ENCODE measurements around the gene SSC5D.

SSC5D gene

GRCh38 chr19:55490478-55491432, 2.5 kb downstream of the SSC5D start:
- no peak for TF ChIP-seq CTCF (IDR thresholded peaks at IDR 0.05; ENCODE audit: insufficient read depth, missing control alignments)
- DNase-seq (ENCODE audit: insufficient read length, low spot score) (no peak), FAIRE-seq (no peak)

DNA sequence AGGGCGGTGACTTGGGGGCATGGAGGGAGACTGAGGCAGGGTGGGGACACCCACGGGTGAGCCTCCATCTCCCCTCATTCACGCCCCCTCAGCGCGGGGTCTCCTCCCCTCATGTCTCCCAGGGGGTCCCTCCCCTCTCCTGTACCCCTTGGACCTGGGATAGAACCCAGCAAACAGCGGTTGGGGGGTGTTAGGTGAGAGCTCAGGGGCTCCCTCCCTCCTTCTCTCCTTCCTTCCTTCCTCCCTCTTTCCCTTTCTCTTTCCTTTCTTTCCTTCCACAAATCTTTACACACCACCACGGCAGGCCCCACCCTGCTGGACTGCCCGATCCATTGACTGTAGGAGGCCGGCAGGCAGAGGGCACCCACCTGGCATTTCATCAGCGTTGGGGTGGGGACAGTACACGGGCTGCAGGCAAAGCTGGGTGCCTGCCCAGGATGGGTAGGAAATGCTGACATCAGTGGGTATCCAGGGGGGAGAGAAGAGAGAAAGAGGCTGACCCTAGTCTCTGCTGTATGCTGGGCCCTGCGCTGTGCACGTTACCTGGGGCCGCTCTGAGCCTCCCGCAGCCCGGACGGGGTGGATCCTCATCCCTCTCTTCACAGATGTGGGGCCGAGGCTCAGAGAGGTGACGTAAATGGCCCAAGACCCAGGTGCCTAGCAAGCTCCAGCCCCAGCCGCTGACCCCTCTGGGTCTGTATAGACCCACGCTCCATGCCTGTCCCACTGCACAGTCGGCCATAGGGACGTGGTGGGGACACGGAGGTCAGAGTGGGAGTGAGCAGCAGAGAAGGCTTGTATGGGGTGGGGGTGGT, 3.5 kb downstream of the SSC5D start:
- FAIRE-seq (no peak), DNase-seq (ENCODE audit: insufficient read length, low spot score) (no peak)
- TF ChIP-seq CTCF (IDR thresholded peaks at IDR 0.05; ENCODE audit: insufficient read depth, missing control alignments), result no peak

GRCh38 chr19:55492362-55492944, 4.2 kb downstream of the SSC5D start:
- FAIRE-seq, result no peak
- no peak for DNase-seq (ENCODE audit: insufficient read length, low spot score)
- no peak for TF ChIP-seq CTCF (IDR thresholded peaks at IDR 0.05; ENCODE audit: insufficient read depth, missing control alignments)

DNA sequence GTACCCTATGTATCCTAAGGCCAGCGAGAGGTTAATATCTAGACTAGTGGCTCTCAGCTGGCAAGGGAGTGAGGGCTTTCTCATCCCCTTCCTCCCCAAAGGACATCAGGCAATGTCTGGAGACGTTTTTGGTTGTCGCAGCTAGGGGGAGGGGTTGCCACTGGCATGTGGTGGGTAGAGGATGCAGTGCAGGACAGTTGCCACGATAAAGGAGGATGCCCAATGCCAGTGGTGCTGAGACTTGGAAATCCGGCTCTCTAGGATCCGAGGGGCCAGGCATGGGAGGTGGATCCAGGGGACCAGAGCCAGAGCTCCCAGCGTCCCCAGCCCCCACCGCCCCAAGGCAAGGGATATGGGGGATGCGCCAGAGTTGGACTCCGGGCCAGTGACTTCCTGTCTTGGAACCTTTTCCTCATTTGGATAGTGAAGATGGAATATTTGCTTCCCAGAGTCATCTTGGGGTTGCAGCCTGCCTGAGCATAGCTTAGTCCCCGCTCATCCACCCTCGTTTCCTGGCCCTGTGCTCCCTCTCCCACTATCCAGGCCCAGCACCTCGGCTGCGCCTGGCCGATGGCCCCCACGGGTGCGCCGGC, 4.9 kb downstream of the SSC5D start:
- TF ChIP-seq CTCF (IDR thresholded peaks at IDR 0.05; ENCODE audit: insufficient read depth, missing control alignments), result no peak
- DNase-seq (ENCODE audit: insufficient read length, low spot score) (no peak), FAIRE-seq (no peak)

DNA sequence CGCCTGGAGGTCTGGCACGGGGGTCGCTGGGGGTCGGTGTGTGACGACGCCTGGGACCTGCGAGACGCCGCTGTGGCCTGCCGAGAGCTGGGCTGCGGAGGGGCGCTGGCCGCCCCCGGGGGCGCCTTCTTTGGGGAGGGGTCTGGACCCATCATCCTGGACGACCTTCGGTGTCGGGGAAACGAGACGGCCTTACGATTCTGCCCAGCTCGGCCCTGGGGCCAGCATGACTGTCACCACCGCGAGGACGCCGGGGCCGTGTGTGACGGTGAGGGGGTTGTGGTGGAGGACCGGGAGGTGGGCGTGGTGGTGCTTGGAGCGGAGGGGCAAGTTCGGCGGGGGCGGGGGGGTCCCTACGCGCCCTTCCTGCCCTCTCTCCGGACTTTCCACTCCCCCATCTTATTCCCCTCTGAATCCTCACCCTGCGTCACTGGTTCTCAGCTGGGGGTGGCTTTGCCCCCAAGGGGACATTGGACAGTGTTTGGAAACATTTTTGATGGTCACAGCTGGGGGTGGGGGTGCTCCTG, 5.5 kb downstream of the SSC5D start:
- TF ChIP-seq CTCF (IDR thresholded peaks at IDR 0.05; ENCODE audit: insufficient read depth, missing control alignments), result no peak
- FAIRE-seq (no peak), DNase-seq (ENCODE audit: insufficient read length, low spot score) (no peak)

DNA sequence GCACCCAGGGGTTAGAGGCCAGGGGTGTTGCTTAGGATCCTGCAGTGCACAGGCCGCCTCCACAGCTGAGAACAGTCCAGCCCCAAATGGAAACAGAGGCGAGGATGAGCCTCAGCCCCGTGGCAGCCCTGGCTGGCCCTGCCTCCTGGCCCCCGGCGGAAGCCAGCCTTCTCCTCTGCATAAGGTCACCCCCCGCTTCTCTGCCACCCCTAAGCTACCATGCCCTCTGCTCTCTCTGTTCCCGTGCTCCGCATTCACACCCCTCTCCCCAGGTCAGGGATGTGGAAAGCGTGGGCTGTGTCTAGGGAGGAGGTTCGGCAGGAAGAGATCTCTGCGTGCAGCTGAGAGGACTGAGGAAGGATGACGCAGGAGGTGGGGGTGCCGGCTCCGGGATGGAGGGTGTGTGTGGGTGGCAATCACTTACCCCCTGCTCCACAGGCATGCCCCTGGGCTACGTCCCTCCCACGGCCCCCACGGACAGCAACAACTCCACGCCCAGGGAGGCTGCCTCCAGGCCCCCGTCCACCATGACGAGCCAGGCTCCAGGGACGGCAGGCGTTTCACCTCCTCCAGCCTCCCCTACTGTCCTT, 6.0 kb downstream of the SSC5D start:
- DNase-seq (ENCODE audit: insufficient read length, low spot score) (no peak), FAIRE-seq (no peak)
- TF ChIP-seq CTCF (IDR thresholded peaks at IDR 0.05; ENCODE audit: insufficient read depth, missing control alignments), result no peak
